Measurements from ENCODE around the gene FAM120B.

Gene FAM120B

GRCh38 chr6:170416303-170416702, 109.7 kb downstream of the FAM120B start:
- no peak overlapping the region for H3K4me3 ChIP-seq (ENCODE audit: low read depth, low read length)

DNA sequence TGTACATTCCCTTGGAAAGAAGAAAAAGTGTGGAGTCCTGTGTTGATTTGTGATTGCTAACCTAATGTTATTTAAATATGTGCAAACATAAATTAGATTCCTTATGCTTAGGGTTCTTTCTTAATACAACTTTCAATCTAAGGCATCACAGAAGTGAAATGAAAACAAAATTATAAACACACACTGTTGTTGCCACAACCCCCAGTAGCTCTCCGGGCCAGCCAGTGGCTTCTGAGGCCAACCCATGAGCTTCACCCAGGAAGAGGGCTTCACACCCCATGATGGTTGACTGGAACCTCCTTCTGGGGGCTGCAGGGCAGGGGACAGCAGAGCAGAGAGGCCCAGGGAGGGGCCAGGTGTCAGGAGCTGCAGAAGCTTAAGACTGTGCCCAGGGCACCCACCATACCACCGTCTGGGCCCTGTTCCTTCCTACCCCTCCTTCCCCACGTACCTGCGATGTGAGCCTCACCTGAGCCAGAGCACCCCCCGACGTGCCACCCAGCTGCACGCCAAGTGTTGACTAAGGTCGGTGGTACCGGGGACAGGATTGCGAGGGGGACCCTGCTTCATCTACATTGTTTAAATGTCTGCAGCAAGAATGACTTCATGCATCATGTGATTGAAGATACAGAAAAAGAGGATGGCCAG, 110.5 kb downstream of the FAM120B start:
- no peak overlapping the region for H3K4me3 ChIP-seq (ENCODE audit: low read depth, low read length)

- no peak overlapping the region for H3K4me3 ChIP-seq (ENCODE audit: low read depth, low read length)
Measured at GRCh38 chr6:170417881-170418280, 111.3 kb downstream of the FAM120B start.

DNA sequence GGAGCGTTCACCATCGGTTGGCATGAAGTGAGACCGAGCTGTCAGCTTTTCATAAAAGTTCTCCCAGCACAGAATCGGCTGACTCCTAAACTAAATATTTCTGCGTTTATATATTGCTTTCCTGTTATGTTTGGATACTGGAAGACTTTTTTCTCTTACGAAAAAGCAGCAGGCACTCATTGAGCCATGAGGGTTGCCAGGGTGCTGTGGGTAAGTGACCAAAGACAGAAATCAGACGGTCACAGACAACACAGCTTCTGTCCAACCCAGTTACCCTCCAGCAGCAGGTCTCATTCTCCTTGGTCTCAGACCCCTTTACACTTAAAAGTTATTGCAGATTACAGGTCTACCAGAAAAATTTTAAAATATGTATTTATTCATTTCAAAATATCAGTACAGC, 113.7 kb downstream of the FAM120B start:
- no peak overlapping the region for H3K4me3 ChIP-seq (ENCODE audit: low read depth, low read length)

GRCh38 chr6:170420791-170421776, 114.5 kb downstream of the FAM120B start:
- H3K4me3 ChIP-seq (ENCODE audit: low read depth, low read length) = no peak overlapping the region

DNA sequence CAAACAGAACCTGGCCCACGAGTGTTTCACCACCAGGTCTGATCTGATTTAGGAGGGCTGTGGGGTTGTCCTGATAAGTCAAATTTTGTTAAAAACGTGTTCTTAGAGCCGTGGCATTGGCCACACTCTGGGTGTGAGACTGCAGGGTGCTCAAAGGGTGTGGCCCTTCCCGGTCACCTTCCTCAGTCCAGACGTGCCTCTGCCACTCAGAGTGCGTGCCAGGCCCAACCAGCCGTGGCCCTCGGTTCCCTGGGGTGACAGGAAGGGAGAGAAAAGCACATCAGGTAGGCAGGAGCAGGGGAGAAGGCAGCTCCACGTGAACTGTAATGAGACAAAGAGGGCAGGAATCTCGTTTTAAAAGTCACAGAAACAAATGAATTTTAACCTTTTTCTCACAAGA, 115.4 kb downstream of the FAM120B start:
- H3K4me3 ChIP-seq (ENCODE audit: low read depth, low read length) = no peak overlapping the region

GRCh38 chr6:170423030-170423429, 116.5 kb downstream of the FAM120B start:
- no peak overlapping the region for H3K4me3 ChIP-seq (ENCODE audit: low read depth, low read length)

GRCh38 chr6:170423814-170424603, 117.5 kb downstream of the FAM120B start:
- no peak overlapping the region for H3K4me3 ChIP-seq (ENCODE audit: low read depth, low read length)

DNA sequence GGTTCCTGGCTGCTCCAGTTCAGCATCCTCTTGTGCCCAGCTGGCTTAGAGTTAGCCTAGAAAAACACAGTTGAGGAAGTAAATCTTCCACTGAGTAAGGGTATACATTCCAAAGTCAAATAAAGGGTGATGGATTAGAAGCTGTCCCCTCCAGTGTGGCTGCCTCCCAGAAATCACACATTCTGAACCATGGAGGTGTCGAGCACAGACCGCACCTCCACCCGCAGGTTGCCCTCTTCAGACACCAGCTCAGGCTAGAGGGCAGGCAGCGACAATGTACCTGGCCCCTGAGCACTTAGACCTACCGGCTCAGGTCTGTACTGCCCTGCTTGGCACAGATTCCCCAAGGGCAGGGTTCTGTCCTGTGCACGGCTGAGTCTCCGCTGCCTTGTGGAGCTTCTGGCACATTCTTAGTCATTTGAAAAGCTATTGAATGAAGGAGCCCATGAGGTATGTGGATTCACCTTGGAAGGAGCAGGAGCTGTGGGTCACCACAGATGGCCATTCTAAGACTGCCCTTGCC, 118.1 kb downstream of the FAM120B start:
- no peak overlapping the region for H3K4me3 ChIP-seq (ENCODE audit: low read depth, low read length)

DNA sequence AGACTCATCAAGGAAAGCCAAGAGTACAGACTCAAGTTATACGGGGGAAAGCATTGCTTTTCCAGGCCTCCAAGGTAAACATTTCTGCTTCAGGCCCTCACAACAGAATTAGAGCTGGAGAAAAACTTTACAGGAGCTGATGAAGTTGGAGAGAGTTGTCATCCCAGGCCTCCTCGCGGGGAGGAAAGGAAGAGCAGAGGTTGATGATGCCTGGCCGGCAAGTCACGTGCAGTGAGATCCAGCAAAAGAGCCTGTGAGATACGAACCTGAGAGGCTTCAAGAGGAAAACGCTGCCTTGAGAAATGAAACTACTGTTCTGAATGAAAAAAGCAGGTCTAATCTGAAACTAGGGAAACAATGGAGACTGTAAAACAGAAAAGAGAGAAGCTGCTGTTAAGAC, 122.9 kb downstream of the FAM120B start:
- no peak overlapping the region for H3K4me3 ChIP-seq (ENCODE audit: low read depth, low read length)

DNA sequence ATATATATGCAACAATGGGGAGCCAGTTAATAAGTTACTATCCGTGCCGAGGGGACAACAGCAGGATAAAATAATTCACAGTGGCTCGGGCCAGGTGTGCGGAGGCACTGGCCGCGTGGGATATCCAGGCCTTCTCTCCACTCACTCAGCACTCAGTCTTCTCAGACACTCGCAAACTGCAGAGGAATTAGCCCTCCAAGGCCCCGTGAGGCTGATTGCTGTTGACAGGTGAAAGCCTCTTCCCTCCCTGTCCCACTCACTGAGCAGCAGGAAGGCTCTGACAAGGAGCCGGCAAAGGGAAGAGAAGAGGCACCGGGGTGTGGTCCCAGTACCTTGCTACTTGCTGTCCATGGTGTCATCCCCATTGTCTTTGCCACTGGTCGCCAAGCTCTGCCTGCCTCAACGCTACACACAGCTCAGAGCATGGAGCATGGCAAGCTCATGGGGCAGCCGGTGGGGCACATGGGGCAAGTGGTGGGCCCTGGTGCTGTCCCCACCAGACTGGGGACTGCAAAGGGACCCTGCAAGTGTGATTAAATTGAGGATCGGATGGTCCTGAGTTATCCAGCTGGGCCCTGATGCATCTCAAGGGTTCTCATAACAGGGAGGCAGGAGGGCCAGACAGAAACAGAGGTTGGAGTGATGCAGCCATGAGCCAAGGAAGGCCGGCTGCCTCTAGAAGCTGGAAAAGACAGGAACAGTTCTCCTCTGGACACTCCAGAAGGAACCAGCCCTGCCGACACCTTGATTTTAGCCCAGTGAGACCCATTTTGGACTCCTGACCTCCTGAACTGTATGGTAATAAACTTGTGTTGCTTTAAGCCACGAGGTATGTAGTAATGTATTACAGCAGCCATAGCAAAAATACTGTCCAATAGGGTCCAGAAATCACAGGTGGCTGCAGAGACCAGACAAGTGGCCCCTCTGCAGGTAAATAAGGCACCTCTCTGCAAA, 126.9 kb downstream of the FAM120B start:
- H3K4me3 ChIP-seq (ENCODE audit: low read depth, low read length) = no peak overlapping the region

DNA sequence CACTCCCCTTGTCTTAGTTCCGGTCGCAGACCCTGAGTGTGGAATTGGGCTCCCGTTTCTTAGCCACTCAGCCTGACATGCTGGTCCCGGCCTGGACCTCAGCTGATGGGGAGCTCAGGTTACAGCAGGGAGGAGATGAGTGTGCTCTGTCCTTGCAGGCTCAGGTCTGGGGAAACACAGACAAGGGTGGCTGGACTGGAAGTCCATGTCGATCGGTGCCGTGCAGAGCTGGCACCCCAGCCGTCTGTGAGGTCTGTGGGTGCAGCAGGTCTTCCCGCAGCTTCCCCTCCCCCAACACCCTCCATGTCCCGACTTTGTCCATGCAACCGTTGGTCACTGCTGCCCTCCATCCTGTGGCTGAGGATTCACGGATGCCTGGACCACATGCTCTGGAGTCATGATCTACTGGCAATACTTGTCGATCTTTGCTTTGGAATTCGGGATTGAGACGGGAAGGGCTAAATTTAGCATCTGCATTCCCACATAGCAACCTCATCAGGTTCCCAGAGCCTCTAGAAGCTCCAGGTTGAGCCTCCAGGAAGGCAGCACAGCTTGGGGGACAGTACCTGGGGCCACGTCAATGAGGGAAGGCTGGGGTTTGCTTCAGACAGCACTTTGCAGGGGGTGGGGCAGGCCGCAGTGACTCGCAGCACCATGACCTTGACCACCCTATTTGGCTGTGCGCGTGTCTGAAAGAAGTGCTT, 127.7 kb downstream of the FAM120B start:
- no peak overlapping the region for H3K4me3 ChIP-seq (ENCODE audit: low read depth, low read length)

DNA sequence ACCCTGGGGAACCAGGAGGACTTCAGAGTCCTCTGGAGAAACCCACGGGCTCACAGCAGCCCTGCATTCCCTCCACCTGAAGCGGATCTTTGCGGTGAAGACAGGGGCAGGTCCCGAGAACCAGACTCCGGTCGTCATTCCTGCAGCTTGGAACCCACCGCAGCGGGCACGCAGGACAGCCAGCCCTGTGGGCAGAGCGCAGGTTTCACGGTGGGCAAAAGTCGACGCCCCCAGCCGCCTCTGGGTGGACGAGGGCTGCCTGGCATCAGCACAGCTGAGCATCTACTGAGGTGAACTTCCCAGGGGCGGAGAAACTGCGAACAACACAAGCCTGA, 128.2 kb downstream of the FAM120B start:
- no peak overlapping the region for H3K4me3 ChIP-seq (ENCODE audit: low read depth, low read length)

- no peak overlapping the region for H3K4me3 ChIP-seq (ENCODE audit: low read depth, low read length)
Measured at GRCh38 chr6:170435766-170436165, 129.2 kb downstream of the FAM120B start.

DNA sequence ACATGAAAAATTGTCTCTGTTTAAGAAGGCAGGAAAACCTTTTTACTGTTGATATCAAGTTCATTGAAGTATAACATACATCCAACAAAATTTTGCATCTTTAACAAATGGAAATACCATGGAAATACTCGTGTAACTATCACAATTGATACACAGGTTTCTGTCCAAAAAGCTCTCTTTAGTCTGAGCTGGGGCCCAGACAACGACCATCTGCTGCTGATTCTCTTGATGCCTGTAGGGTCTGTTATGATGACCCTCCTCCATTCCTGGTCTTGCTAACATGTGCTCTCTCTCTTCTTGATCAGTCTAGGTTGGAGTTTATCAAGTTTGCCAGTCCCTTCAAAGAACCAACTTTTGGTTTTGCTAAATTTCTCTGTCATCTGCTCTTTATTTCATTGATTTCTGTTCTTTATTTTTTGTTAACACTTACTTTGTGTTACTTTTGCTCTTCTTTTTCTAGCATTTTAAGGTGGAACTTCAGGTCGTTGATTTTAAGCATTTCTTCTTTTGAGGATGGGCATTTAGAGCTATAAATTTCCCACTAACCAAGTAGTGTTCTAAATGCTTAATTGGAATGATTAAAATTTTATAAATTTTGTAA, 129.8 kb downstream of the FAM120B start:
- H3K4me3 ChIP-seq (ENCODE audit: low read depth, low read length) = no peak overlapping the region

DNA sequence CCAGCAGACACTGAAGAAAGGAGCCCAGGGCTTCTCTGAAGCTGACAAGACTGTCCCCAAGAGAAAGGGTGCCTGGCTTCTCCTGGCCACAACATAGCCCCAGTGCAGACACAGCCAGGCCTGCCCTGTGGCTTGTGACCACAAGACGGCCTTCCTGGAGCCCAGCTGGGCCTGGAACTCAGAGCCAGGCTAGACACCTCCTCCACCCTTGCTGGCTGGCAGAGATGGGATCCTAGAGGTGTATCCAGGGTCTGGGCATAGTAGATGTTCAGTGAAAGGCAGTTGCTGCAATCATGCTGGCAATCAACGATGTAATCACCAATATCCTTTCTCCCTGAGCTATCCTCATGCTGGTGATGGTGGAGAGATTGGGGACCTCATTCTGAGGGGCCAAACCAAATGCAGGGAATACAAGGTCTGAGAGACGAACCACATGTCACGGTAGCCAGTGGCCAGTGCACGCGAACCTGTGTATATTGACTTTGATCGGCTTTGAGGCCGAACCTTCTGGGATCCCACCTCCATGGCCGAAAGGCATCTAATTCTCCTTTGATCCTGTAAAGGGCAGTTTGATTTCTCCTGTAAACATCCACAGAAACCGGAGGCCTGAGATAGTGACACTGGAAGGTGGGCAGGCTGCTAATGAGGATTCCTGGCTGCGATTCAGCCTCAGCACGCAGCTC, 131.3 kb downstream of the FAM120B start:
- no peak overlapping the region for H3K4me3 ChIP-seq (ENCODE audit: low read depth, low read length)

GRCh38 chr6:170438402-170438753, 131.8 kb downstream of the FAM120B start:
- no peak overlapping the region for H3K4me3 ChIP-seq (ENCODE audit: low read depth, low read length)

GRCh38 chr6:170438861-170439260, 132.3 kb downstream of the FAM120B start:
- no peak overlapping the region for H3K4me3 ChIP-seq (ENCODE audit: low read depth, low read length)

All from iPS-11a (cell line).